WI38 (cell line): ENCODE results near the gene PADI2.

Experiments
- H3K4me3 ChIP-seq: 2 replicates; pipeline ENCODE4 v1.5.1; 2011; ENCODE audit warnings: low read depth, mild to moderate bottlenecking, control low read depth, low read length
- CTCF ChIP-seq: IDR thresholded peaks from 2 replicates; pipeline ENCODE4 v1.5.1; 2012; ENCODE audit warnings: low read depth, mild to moderate bottlenecking, control low read depth, low read length

PADI2 gene

GRCh38 chr1:17139637-17140036 lies 20.4 kb upstream of the PADI2 start:
- no peak overlapping the region for H3K4me3 ChIP-seq
- no peak for TF ChIP-seq CTCF

GRCh38 chr1:17137441-17137840 lies 18.2 kb upstream of the PADI2 start:
- no peak for TF ChIP-seq CTCF
- H3K4me3 ChIP-seq: no peak overlapping the region

DNA sequence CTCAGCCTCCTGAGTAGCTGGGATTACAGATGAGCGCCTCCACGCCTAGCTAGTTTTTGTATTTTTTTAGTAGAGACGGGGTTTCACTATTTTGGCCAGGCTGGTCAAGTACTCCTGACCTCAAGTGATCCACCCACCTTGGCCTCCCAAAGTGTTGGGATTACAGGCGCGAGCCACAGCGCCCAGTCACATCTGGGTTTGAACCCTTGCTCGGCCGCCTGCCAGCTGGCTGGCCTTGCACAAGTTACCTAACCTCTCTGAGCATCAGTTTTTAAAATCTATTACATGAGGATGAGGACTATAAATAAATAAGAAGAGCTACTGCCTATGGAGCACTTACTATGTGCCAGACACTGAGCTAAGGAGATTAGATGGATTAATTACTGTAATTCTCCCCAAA lies 17.7 kb upstream of the PADI2 start:
- TF ChIP-seq CTCF: no peak
- H3K4me3 ChIP-seq: no peak overlapping the region

GRCh38 chr1:17136145-17136544 lies 16.9 kb upstream of the PADI2 start:
- TF ChIP-seq CTCF: no peak
- no peak overlapping the region for H3K4me3 ChIP-seq

- no peak for TF ChIP-seq CTCF
- no peak overlapping the region for H3K4me3 ChIP-seq
Observed at GRCh38 chr1:17135530-17135929, 16.3 kb upstream of the PADI2 start.

DNA sequence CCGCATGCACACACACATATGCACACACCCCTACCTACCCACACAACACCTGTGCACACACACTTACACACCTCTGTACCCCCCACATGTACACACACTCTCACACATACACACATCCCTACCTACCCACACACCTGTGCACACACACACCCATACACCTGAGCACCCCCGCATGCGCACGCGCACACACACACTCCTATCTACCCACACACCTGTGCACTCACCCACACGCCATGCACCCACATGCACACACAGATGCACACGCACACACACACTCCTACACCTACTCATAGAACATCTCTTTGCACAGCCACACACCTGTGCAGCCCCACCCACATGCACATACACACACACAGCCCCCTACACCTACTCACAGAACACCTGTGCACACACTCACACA lies 15.5 kb upstream of the PADI2 start:
- TF ChIP-seq CTCF: no peak
- no peak overlapping the region for H3K4me3 ChIP-seq

- TF ChIP-seq CTCF: no peak
- no peak overlapping the region for H3K4me3 ChIP-seq
Observed at GRCh38 chr1:17134034-17134433, 14.8 kb upstream of the PADI2 start.
